Transverse colon (tissue), 4 donors: ENCODE results near the gene PPP3CA. TPM values are rescaled to one million over a fixed set of nuclear protein-coding genes. Genes with fewer than 3 reads are reported as not detected.
A peak's percentile ranks its signal among the peaks of the same experiment; 100 is the strongest.

ENCODE experiments used
- DNase-seq: peaks from one replicate; pipeline ENCODE4 v3.0.0-alpha.2; 2019
- H3K27ac ChIP-seq, 4 donors: fragments of 200-600 bp; sonication (generic); 2 replicates each; pipeline ENCODE4 v1.5.1; 2016 to 2018; ENCODE audit warnings: inconsistent platforms in 4 of 4
- H3K27me3 ChIP-seq: fragments of 200-600 bp; sonication (generic); 2 replicates; pipeline ENCODE4 v1.5.1; 2017; ENCODE audit warnings: inconsistent platforms
- H3K36me3 ChIP-seq, 4 donors: fragments of 200-600 bp; sonication (generic); 2 replicates each; pipeline ENCODE4 v1.5.1; 2017 to 2019; ENCODE audit warnings: inconsistent platforms in 4 of 4
- H3K4me1 ChIP-seq, 4 donors: fragments of 200-600 bp; sonication (generic); 2 replicates each; pipeline ENCODE4 v1.5.1; 2017 to 2020; ENCODE audit warnings: inconsistent platforms in 4 of 4
- H3K4me3 ChIP-seq, 4 donors: fragments of 200-600 bp; sonication (generic); 1 replicate in 1 of 4; 2 replicates in 3 of 4; pipeline versions ENCODE4 v1.5.1 to v1.6.1; 2017 to 2019; ENCODE audit warnings: inconsistent platforms in 4 of 4
- H3K9me3 ChIP-seq, 2 donors: fragments of 200-600 bp; sonication (generic); 2 replicates each; pipeline ENCODE4 v1.5.1; 2017 to 2019; ENCODE audit warnings: inconsistent platforms in 2 of 2
- EP300 ChIP-seq: sonication (generic); formaldehyde crosslinking; IDR thresholded peaks from one replicate; pipeline ENCODE4 v1.6.1; 2017; ENCODE audit warnings: antibody characterized with exemption, low read depth
- POLR2A ChIP-seq: fragments of 450-650 bp; IDR thresholded peaks from one replicate; pipeline ENCODE4 v1.6.1; 2016; ENCODE audit warnings: antibody characterized with exemption, mild to moderate bottlenecking, moderate library complexity
- POLR2AphosphoS5 ChIP-seq, 3 donors: sonication (generic); formaldehyde crosslinking; IDR thresholded peaks; one replicate each; pipeline ENCODE4 v1.6.1; 2016; ENCODE audit warnings: antibody characterized with exemption in 3 of 3
- WGBS, 2 donors: methylation state at CpG; one replicate each; pipeline ENCODE4 v1.1.5; 2018; ENCODE audit warnings: low coverage in 1 of 2; 5-methylcytosine and 5-hydroxymethylcytosine counted together
- in situ Hi-C, 4 donors: fragments of 200-750 bp; cut with MboI; loops; one replicate each; pipeline versions ENCODE4 v1.15.0 to v1.15.1; 2017; ENCODE audit warnings: low sequenced_read_pairs in 3 of 4, low pct_ligation_motif_present in 1 of 4, low pct_unique_long_range_greater_than_20kb in 1 of 4
- intact Hi-C: fragments of 100-400 bp; cut with DNase I; formaldehyde crosslinking; loops from one replicate; pipeline ENCODE4 v1.15.1; 2023; ENCODE audit warnings: low total_unique reads
- total RNA-seq, 4 donors: library from RNA; depleted of rRNA; stranded (reverse); fragments of >200 nt; gene quantifications; one replicate each; pipeline ENCODE4 v1.1.0, GENCODE V29; 2016
- TF ChIP-seq, protein P1 (sequence below), 5 experiments: fragments of 200-600 bp in 3 of 5; fragments of 450-650 bp in 2 of 5; sonication (generic) in 3 of 5; IDR thresholded peaks; 1 replicate in 2 of 5; 2 replicates in 3 of 5; pipeline ENCODE4 v1.5.1; 2016 to 2017; ENCODE audit warnings: antibody characterized with exemption in 5 of 5, inconsistent platforms in 3 of 5, mild to moderate bottlenecking in 2 of 5, moderate library complexity in 1 of 5

The PPP3CA gene
- total RNA-seq, 4 donors from 2014 or later, result 29.2 to 50.7 (median 37.7) TPM

DNA sequence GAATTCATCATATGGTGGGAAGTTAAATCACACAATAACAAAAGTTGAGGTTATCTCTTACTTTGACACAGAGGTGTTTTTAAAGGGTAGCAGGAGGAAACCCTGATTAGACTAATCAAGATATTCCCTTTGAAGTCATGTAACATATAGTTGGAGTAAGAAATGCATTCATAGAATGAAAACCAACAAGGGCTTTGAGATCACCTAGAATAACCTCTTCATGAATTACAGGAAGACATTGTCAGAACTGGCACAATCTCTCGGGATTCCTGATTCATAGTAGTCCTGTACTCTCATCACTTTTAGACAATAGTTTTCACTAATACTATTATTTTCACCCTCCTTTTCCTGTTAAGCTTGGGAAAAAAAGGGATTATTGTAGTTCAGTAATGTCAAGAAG, 170.2 kb downstream of the PPP3CA start:
- Histone ChIP-seq H3K27ac (peak overlapping the region in 2 of 4 donors; percentile 4 to 27), H3K27me3 (no peaks in the 10 kb centered on the region), H3K4me1 (peaks cover 0 to 35% (median 14%) of the 10 kb centered on the region in 4 donors), H3K9me3 (no peaks in the 10 kb centered on the region), H3K4me3 (no peak overlapping the region), H3K36me3 (no peaks in the 10 kb centered on the region)
- DNase-seq, result no peak
- in situ Hi-C loops (no loop called here), intact Hi-C loops (no loop called here)
- WGBS, 2 donors, result 40 to 50% methylated on average over 1 of the region's 1 CpG
- TF ChIP-seq EP300 (no peak), POLR2A (no peak), POLR2AphosphoS5 (IDR thresholded peaks at IDR 0.05) (no peak)
- TF ChIP-seq, protein P1, sequence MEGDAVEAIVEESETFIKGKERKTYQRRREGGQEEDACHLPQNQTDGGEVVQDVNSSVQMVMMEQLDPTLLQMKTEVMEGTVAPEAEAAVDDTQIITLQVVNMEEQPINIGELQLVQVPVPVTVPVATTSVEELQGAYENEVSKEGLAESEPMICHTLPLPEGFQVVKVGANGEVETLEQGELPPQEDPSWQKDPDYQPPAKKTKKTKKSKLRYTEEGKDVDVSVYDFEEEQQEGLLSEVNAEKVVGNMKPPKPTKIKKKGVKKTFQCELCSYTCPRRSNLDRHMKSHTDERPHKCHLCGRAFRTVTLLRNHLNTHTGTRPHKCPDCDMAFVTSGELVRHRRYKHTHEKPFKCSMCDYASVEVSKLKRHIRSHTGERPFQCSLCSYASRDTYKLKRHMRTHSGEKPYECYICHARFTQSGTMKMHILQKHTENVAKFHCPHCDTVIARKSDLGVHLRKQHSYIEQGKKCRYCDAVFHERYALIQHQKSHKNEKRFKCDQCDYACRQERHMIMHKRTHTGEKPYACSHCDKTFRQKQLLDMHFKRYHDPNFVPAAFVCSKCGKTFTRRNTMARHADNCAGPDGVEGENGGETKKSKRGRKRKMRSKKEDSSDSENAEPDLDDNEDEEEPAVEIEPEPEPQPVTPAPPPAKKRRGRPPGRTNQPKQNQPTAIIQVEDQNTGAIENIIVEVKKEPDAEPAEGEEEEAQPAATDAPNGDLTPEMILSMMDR (IDR thresholded peaks at IDR 0.05), result no peak

DNA sequence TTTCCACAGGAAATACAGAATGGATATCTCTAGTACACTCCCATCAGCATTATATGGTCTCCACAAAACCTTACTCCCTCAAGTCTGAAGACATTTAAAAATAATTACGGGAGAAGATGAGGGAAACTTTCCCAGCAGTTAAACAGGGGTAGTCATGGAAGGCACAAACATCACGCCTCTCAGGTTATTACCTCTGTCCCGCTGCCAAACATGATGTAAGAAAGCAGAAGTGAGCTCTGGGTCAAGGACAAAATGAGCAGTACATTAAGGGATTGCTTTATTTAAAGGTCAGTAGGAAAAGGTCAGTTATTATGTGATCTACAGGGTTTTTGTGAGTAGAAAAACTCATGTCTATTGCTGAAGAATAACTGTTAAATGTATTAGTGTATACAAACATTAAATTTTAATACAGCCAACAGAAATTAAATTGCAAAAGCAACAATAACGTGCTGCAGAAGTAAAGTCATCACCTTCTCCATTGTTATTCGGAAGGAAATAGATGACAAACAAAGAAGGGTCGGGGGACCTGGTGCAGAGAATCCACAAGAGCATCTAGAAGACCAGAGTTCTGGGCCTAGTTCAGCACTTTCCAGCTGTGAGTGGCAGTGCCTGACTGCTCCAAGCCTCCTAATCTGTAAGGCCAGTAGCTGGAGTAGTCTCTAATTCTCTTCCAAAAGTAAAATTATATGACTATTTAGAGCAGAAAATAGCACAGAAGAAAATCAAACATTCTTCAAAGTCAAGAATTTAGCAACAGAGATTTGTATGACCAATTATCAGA, 171.2 kb downstream of the PPP3CA start:
- Histone ChIP-seq H3K36me3 (no peaks in the 10 kb centered on the region), H3K4me3 (no peak overlapping the region), H3K4me1 (peaks cover 0 to 35% (median 14%) of the 10 kb centered on the region in 4 donors), H3K9me3 (no peaks in the 10 kb centered on the region), H3K27me3 (no peaks in the 10 kb centered on the region), H3K27ac (peak overlapping the region; percentile 14 to 64 (median 38))
- in situ Hi-C loops (no loop called here), intact Hi-C loops (no loop called here)
- TF ChIP-seq POLR2A, result no peak
- peak in 2 of 3 donors; percentile 30 to 60 for TF ChIP-seq POLR2AphosphoS5 (IDR thresholded peaks at IDR 0.05)
- peak; percentile 53 for TF ChIP-seq EP300
- TF ChIP-seq, protein P1 (IDR thresholded peaks at IDR 0.05), result no peak
- DNase-seq, result peak; percentile 53
- 56 to 57% methylated on average over 5 to 6 of the region's 6 CpGs for WGBS, 2 donors

DNA sequence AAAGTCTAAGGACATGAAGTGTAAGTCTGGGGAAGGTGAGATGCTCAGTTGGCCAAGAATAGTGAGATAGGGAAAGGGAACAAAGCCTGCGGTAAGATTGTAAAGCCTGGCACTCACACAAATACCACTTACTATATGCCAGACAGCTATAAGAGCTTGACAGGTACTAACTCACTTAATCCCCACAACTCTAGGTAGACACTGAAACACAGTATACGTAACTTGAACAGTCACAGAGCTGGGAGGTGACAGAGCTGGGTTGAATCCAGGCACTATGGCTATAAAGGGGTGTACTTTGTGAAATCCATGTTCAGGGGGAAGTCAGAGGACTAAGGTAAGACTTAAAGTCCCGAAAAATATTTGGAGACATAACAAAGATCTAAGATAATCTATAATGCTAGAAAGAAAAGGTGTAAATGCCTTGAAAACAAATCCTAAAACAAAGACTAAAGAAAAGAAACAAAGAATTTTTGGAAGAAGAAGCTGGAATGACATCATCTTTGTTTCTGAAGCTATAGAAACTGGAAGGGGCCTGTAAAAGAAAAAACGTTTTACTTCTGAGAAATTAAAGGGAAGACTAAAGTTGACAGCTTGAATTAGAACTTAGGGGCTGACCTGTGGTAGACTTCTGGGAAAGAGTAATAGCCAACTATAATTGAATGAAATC, 172.5 kb downstream of the PPP3CA start:
- intact Hi-C loops, result no loop called here
- Histone ChIP-seq H3K4me1 (peaks cover 0 to 35% (median 14%) of the 10 kb centered on the region in 4 donors), H3K4me3 (no peak overlapping the region), H3K27ac (peak overlapping the region in 2 of 4 donors; percentile 27 to 64), H3K27me3 (no peaks in the 10 kb centered on the region), H3K9me3 (no peaks in the 10 kb centered on the region), H3K36me3 (no peaks in the 10 kb centered on the region)
- no peak for DNase-seq
- TF ChIP-seq EP300 (no peak), POLR2A (no peak), POLR2AphosphoS5 (IDR thresholded peaks at IDR 0.05) (no peak)
- TF ChIP-seq, protein P1 (IDR thresholded peaks at IDR 0.05), result no peak
- WGBS, 2 donors, result 63 to 66% methylated on average over 3 to 4 of the region's 4 CpGs
- in situ Hi-C loops, result loop anchor here in 1 of 4 donors (25.0 kb wide), 1 partner anchor 537 kb away; no protein-coding TSS in a partner anchor

DNA sequence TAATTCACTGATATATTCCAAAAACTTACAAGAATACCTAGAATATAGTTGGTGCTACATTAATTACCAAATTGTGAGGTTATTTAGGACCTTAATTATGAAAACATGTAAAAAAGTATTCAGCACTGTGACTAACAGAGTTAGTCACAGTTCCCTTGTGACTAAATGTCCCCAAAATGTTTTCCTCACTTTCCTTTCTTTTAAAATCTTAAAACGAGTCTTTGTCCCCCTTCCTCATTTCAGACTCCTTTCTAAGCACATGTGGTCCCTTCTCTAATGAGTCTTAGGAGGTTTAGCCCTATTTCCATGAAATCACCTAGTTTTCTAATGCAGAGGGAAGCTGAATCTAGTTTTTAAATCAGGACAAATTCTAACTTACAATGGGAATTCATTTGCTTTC, 175.0 kb downstream of the PPP3CA start:
- in situ Hi-C loops, result loop anchor here in 1 of 4 donors (25.0 kb wide), 1 partner anchor 540 kb away; no protein-coding TSS in a partner anchor
- 53 to 74% methylated on average over 1 of the region's 1 CpG for WGBS, 2 donors

More for the DNA sequence above, 175.0 kb downstream of the PPP3CA start:
- no peaks in the 10 kb centered on the region for H3K36me3 ChIP-seq
- H3K27me3 ChIP-seq, result no peaks in the 10 kb centered on the region
- no peak for DNase-seq
- H3K9me3 ChIP-seq, result no peaks in the 10 kb centered on the region
- H3K4me1 ChIP-seq, result peaks cover 0 to 44% (median 14%) of the 10 kb centered on the region in 4 donors
- H3K4me3 ChIP-seq, result no peak overlapping the region
- intact Hi-C loops, result no loop called here
- no peak overlapping the region for H3K27ac ChIP-seq
- TF ChIP-seq EP300 (no peak), POLR2AphosphoS5 (IDR thresholded peaks at IDR 0.05) (no peak), POLR2A (no peak)
- TF ChIP-seq, protein P1 (IDR thresholded peaks at IDR 0.05), result no peak
